ENCODE measurements around the gene VAX1. TPM values are rescaled to one million over a fixed set of nuclear protein-coding genes. Genes with fewer than 3 reads are reported as not detected.

VAX1 gene
- total RNA-seq, 1 donor from 2014 or later = not detected

DNA sequence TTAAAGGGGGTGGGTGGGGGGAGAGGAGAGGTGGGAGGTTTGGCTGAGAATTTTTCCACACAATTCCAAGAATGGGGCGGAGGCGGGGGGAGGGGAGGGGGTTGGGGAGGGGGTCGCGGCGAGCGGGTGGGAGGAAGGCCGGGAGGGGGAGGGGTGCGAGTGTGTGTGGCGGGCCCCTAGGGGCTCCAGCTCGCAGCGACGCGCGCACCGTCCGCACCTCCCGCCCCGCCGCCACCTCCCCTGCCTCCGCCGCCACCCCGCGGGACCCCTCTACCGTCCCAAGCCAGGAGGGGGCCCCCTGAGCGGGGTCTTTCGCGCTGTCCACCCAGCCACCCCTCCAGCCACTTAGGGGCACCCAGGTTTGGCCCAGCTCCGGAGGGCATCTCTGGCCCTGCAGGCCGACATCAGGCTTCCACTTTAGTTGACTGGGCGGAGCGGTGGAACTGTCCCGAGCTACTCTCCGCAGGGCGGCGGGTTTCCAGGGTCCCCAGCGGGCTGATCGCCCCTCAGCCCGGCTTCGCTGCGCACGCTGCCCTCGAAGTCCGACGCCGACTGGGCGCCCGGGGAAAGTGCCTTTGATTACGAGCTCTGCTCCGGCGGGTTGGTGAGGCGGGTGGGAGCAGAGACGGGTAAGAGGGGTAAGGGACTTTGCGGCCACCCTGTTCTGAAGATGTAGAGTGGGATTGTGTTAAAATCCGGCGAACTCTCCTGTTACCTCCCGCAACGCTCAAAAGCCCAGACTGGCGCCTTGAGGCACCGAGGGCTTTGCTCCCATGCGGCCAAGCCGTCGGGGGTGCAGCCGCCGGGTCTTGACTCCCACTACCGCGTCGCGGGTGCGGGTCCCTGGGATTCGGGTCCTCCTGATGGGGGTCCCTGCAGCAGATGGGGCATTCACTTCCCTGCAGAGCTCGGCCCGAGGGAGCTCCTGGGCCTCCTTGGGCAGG is 1.8 kb upstream of the VAX1 start:
- Mint-ChIP-seq H3K27ac (ENCODE audit: unreplicated experiment) (no peak overlapping the region), H3K36me3 (ENCODE audit: low read depth) (peaks cover 2% of the 10 kb centered on the region), H3K9me3 (ENCODE audit: low read depth) (peaks cover 5% of the 10 kb centered on the region), H3K4me1 (ENCODE audit: low read depth) (peaks cover 20% of the 10 kb centered on the region), H3K27me3 (ENCODE audit: low read depth) (peaks cover 64% of the 10 kb centered on the region), H3K4me3 (ENCODE audit: unreplicated experiment) (no peak overlapping the region)
- DNase-seq (ENCODE audit: low spot score) = no peak
- TF ChIP-seq, protein P1, sequence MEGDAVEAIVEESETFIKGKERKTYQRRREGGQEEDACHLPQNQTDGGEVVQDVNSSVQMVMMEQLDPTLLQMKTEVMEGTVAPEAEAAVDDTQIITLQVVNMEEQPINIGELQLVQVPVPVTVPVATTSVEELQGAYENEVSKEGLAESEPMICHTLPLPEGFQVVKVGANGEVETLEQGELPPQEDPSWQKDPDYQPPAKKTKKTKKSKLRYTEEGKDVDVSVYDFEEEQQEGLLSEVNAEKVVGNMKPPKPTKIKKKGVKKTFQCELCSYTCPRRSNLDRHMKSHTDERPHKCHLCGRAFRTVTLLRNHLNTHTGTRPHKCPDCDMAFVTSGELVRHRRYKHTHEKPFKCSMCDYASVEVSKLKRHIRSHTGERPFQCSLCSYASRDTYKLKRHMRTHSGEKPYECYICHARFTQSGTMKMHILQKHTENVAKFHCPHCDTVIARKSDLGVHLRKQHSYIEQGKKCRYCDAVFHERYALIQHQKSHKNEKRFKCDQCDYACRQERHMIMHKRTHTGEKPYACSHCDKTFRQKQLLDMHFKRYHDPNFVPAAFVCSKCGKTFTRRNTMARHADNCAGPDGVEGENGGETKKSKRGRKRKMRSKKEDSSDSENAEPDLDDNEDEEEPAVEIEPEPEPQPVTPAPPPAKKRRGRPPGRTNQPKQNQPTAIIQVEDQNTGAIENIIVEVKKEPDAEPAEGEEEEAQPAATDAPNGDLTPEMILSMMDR (IDR thresholded peaks at IDR 0.05) = no peak

DNA sequence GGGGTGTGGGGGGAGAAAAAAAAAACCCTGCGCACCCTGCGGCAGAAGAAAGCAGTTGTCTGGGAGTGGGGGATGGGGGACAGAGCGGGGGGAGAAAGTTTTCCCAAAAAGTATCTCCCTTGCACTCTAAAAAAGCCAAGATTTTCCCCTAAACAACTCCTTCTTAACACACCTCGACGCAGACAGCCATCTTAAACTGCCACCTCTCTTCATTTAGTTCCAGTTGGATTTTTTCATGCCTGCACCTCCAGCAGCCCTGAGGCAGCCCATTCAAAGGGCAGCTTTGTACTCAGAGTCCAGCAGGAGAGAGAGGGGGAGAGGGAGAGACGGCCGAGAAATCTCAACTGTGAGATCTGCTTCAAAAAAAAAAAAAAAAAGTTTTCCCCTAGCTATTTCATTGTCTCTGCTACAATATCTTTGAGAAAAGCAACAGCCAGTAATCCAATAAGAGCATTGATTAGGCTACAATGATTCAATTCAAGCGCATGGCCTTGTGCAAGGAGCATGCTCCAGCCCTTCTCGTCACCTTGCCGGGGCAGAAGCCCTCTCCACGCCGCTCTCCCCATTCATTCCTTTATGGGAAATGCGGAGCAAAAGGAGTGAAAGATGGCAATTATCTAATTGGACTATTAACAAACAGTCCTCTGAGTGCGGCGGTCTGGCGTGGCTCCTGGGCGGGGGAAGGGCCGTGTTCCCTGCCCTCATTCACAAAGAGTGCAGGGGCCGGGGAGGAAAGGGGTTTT is 939 bp upstream of the VAX1 start:
- TF ChIP-seq, protein P1 (IDR thresholded peaks at IDR 0.05) = no peak
- Mint-ChIP-seq H3K27ac (ENCODE audit: unreplicated experiment) (no peak overlapping the region), H3K27me3 (ENCODE audit: low read depth) (peaks cover 61% of the 10 kb centered on the region), H3K36me3 (ENCODE audit: low read depth) (peaks cover 2% of the 10 kb centered on the region), H3K4me1 (ENCODE audit: low read depth) (peaks cover 23% of the 10 kb centered on the region), H3K9me3 (ENCODE audit: low read depth) (no peaks in the 10 kb centered on the region), H3K4me3 (ENCODE audit: unreplicated experiment) (no peak overlapping the region)
- no peak for DNase-seq (ENCODE audit: low spot score)

DNA sequence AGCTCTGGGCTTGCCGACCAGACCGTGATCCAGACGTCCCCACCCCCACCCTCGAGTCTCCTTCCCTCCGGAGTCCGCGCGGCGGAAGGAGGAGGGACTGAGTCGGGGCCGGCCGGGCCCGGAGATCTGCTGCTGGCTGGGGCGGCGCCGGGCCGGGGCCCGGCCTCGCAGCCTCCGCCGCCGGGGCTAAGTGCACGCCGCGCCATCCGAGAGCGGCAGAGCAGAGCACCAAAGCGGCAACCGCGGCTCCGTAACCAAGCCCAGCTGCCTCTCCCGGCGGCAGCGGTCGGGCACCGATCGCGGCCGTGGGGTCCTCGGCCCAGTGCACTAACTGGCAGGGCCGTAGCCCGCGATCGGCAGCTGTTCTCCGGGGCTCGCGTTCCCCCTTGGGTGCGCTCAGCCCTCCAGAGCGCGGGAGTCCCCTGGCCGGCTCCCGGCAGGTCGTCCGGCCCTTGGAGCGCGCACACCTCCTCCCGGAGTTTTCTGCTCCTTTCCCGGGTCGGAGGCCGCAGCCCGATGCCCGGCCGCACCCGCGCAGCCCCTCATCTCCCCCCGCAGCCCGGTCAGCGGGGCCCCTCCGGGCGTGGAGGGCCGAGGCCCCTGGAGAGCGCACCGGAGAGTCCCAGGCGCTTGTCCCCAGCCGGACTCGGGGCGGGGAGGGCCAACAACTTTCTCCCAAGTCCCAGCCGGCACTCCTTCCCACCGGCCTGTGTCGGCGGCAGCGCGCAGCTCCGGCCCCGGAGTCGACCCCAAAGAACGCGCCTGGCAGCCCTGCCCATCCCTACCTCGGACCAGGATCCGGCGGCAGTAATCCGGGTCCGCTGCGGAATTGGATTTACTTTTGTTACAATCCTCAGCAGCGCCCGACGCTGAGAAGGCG is 799 bp downstream of the VAX1 start:
- Mint-ChIP-seq H3K27ac (ENCODE audit: unreplicated experiment) (no peak overlapping the region), H3K36me3 (ENCODE audit: low read depth) (peaks cover 2% of the 10 kb centered on the region), H3K4me1 (ENCODE audit: low read depth) (peaks cover 38% of the 10 kb centered on the region), H3K9me3 (ENCODE audit: low read depth) (no peaks in the 10 kb centered on the region), H3K27me3 (ENCODE audit: low read depth) (peaks cover 62% of the 10 kb centered on the region), H3K4me3 (ENCODE audit: unreplicated experiment) (peak overlapping the region; percentile 69)
- TF ChIP-seq, protein P1 (IDR thresholded peaks at IDR 0.05) = no peak
- no peak for DNase-seq (ENCODE audit: low spot score)

DNA sequence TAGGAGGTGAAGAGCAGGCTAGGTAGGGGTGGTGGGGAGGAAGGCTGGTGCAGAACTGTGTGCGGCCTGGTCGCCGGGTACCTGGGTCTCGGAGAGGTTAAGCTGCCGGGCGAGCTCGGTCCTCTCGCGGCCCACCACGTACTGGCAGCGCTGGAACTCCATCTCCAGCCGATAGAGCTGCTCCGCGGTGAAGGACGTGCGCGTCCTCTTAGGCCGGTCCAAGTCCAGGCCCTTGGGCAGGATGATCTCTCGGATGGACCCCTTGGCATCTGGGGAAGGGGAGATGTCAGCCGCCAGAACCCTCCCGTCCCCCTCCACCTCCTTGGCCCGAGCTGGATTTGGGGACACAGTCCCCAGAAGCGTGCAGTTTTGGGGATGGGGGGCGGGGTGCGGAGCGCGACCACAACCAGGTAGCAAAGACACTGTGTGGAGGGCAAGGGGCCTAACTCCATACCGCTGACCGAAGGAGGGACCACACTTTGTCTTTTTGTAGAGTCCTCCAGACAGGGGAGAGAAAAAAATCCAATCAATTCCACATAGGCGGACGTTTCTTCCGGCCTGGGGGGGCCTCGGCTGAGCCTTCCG is 1.6 kb downstream of the VAX1 start:
- no peak for DNase-seq (ENCODE audit: low spot score)
- Mint-ChIP-seq H3K27ac (ENCODE audit: unreplicated experiment) (no peak overlapping the region), H3K9me3 (ENCODE audit: low read depth) (no peaks in the 10 kb centered on the region), H3K4me3 (ENCODE audit: unreplicated experiment) (peak overlapping the region; percentile 42), H3K36me3 (ENCODE audit: low read depth) (peaks cover 2% of the 10 kb centered on the region), H3K27me3 (ENCODE audit: low read depth) (peaks cover 62% of the 10 kb centered on the region), H3K4me1 (ENCODE audit: low read depth) (peaks cover 42% of the 10 kb centered on the region)
- TF ChIP-seq, protein P1 (IDR thresholded peaks at IDR 0.05) = no peak

Data from chondrocyte (in vitro differentiated cells).